PC-9 (cell line): ENCODE data around the gene UCHL1.

ENCODE experiments used
- EZH2 ChIP-seq: fragments of 200-600 bp; sonication (generic); IDR thresholded peaks from 2 replicates; pipeline ENCODE4 v1.8.0; 2017; ENCODE audit warnings: antibody characterized with exemption, low read depth
- TF ChIP-seq, protein P1 (sequence below): fragments of 200-600 bp; sonication (generic); conservative IDR thresholded peaks from 2 replicates; pipeline ENCODE4 v1.6.1; 2017; ENCODE audit warnings: mixed run types, antibody characterized with exemption, mild to moderate bottlenecking, moderate library complexity

DNA sequence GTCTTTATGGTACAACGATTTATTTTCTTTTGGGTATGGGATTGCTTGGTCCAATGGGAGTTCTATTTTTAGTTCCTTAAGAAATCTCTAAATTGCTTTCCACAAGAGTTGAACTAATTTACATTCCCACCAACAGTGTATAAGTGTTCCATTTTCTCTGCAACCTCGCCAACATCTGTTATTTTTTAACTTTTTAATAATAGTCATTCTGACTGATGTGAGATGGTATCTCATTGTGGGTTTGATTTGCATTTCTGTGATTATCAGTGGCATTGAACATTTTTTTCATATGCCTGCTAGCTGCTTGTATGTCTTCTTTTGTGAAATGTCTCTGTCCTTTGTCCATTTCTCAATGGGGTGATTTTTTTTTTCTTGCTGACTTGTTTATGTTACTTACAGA, 42.8 kb downstream of the UCHL1 start:
- TF ChIP-seq, protein P1, sequence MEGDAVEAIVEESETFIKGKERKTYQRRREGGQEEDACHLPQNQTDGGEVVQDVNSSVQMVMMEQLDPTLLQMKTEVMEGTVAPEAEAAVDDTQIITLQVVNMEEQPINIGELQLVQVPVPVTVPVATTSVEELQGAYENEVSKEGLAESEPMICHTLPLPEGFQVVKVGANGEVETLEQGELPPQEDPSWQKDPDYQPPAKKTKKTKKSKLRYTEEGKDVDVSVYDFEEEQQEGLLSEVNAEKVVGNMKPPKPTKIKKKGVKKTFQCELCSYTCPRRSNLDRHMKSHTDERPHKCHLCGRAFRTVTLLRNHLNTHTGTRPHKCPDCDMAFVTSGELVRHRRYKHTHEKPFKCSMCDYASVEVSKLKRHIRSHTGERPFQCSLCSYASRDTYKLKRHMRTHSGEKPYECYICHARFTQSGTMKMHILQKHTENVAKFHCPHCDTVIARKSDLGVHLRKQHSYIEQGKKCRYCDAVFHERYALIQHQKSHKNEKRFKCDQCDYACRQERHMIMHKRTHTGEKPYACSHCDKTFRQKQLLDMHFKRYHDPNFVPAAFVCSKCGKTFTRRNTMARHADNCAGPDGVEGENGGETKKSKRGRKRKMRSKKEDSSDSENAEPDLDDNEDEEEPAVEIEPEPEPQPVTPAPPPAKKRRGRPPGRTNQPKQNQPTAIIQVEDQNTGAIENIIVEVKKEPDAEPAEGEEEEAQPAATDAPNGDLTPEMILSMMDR, result no peak
- no peak for TF ChIP-seq EZH2
